ENCODE results near the gene IL3.
"Not testable (repeated sequence)": the region's sequence is repeated elsewhere in the genome, so short reads cannot be mapped to it uniquely, and the experiment has no call there.

The IL3 gene

GRCh38 chr5:132105688-132106087 lies 45.2 kb downstream of the IL3 start:
- H3K27me3 ChIP-seq (ENCODE audit: control insufficient read depth, insufficient read depth, low read length) = no peaks in the 10 kb centered on the region
- H3K27ac ChIP-seq (ENCODE audit: low read depth, low read length) = no peak overlapping the region
- peaks cover 2% of the 10 kb centered on the region for H3K4me1 ChIP-seq (ENCODE audit: control insufficient read depth, insufficient read depth, low read length)
- no peak overlapping the region for H3K9ac ChIP-seq (ENCODE audit: low read length)
- H3K4me3 ChIP-seq (ENCODE audit: low read length) = no peak overlapping the region
- no peaks in the 10 kb centered on the region for H3K36me3 ChIP-seq (ENCODE audit: control insufficient read depth, insufficient read depth, low read length)

GRCh38 chr5:132108495-132108894 lies 48.0 kb downstream of the IL3 start:
- H3K27ac ChIP-seq (ENCODE audit: low read depth, low read length); H3K4me1 ChIP-seq (ENCODE audit: control insufficient read depth, insufficient read depth, low read length); H3K9ac ChIP-seq (ENCODE audit: low read length); H3K4me3 ChIP-seq (ENCODE audit: low read length); H3K27me3 ChIP-seq (ENCODE audit: control insufficient read depth, insufficient read depth, low read length); H3K36me3 ChIP-seq (ENCODE audit: control insufficient read depth, insufficient read depth, low read length): not testable (repeated sequence)

GRCh38 chr5:132108957-132109356 lies 48.5 kb downstream of the IL3 start:
- not testable (repeated sequence) for H3K4me3 ChIP-seq (ENCODE audit: low read length); H3K9ac ChIP-seq (ENCODE audit: low read length); H3K36me3 ChIP-seq (ENCODE audit: control insufficient read depth, insufficient read depth, low read length); H3K27ac ChIP-seq (ENCODE audit: low read depth, low read length); H3K4me1 ChIP-seq (ENCODE audit: control insufficient read depth, insufficient read depth, low read length); H3K27me3 ChIP-seq (ENCODE audit: control insufficient read depth, insufficient read depth, low read length)

DNA sequence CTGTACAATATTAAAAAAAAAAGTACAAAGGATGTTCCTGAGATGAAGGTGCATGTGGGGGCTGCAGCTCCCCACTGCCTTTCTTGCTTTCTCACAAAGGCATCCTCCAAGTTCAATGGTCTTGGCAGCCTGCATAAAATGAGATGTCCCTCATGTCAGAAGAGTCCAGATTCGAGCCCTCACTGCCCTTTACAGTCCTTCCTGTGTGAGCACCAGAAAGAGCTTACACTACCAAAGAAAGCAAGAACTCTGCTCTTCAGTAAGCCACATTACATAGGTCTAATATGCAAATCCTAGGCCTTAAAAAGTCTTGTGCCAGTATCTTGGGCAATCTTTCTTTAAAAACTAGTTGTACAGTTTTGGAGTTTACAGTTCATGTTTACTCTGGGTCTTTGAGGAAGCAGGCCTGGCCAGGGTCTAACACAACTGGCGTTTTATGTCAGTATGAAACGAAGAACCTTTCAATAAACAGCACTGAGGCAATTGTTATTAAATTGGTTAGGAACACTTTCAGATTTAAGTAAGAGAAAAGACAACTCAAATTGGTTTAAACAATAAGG lies 49.1 kb downstream of the IL3 start:
- Histone ChIP-seq H3K4me3 (ENCODE audit: low read length) (no peak overlapping the region), H3K36me3 (ENCODE audit: control insufficient read depth, insufficient read depth, low read length) (no peaks in the 10 kb centered on the region), H3K4me1 (ENCODE audit: control insufficient read depth, insufficient read depth, low read length) (no peaks in the 10 kb centered on the region), H3K27me3 (ENCODE audit: control insufficient read depth, insufficient read depth, low read length) (no peaks in the 10 kb centered on the region), H3K9ac (ENCODE audit: low read length) (no peak overlapping the region), H3K27ac (ENCODE audit: low read depth, low read length) (no peak overlapping the region)

DNA sequence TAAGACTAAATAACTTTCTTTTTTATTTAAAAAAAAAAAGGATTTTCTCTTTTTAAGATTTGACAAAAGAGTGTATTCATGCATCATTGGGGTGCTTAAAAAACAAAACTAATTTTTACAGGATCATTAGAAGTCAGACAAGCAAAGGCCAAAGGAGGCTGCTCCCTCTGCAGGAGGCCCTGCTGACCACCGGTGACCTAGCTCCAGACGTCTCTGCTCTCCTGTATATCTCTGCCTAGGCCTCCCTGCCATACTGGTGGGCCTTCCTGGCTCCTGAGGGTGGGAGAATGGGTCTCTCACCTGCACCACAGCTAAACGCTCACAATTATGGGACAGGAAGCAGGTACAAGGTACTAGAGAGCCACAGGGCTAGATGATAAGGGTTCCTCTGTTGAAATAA lies 49.7 kb downstream of the IL3 start:
- Histone ChIP-seq H3K36me3 (ENCODE audit: control insufficient read depth, insufficient read depth, low read length) (no peaks in the 10 kb centered on the region), H3K27ac (ENCODE audit: low read depth, low read length) (no peak overlapping the region), H3K4me3 (ENCODE audit: low read length) (no peak overlapping the region), H3K27me3 (ENCODE audit: control insufficient read depth, insufficient read depth, low read length) (no peaks in the 10 kb centered on the region), H3K9ac (ENCODE audit: low read length) (no peak overlapping the region), H3K4me1 (ENCODE audit: control insufficient read depth, insufficient read depth, low read length) (no peaks in the 10 kb centered on the region)

- no peak overlapping the region for H3K9ac ChIP-seq (ENCODE audit: low read length)
- no peaks in the 10 kb centered on the region for H3K4me1 ChIP-seq (ENCODE audit: control insufficient read depth, insufficient read depth, low read length)
- no peaks in the 10 kb centered on the region for H3K27me3 ChIP-seq (ENCODE audit: control insufficient read depth, insufficient read depth, low read length)
- no peak overlapping the region for H3K27ac ChIP-seq (ENCODE audit: low read depth, low read length)
- H3K4me3 ChIP-seq (ENCODE audit: low read length) = no peak overlapping the region
- H3K36me3 ChIP-seq (ENCODE audit: control insufficient read depth, insufficient read depth, low read length) = no peaks in the 10 kb centered on the region
Measured at GRCh38 chr5:132110930-132111329, 50.5 kb downstream of the IL3 start.

DNA sequence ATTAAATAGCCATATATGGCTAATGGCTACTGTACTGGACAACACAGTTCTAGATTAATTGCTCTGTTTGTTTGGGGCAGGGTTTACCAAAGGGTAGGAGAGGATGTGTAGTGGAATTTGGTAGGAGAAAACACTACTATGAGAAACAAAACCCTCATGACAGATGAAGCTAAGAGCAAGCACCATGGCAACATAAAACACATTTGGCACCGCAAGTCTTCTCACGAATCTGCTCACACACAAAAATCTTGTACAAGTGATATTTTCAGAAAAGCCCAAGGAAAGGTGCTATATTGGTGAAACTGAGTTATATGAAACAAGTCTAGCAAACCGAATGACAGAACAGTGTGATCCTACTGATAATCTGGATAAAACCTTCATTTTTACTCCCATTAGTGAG lies 51.7 kb downstream of the IL3 start:
- H3K4me1 ChIP-seq (ENCODE audit: control insufficient read depth, insufficient read depth, low read length) = no peaks in the 10 kb centered on the region
- H3K27ac ChIP-seq (ENCODE audit: low read depth, low read length) = no peak overlapping the region
- H3K27me3 ChIP-seq (ENCODE audit: control insufficient read depth, insufficient read depth, low read length) = no peaks in the 10 kb centered on the region
- H3K4me3 ChIP-seq (ENCODE audit: low read length) = no peak overlapping the region
- no peak overlapping the region for H3K9ac ChIP-seq (ENCODE audit: low read length)
- H3K36me3 ChIP-seq (ENCODE audit: control insufficient read depth, insufficient read depth, low read length) = no peaks in the 10 kb centered on the region
